ENCODE measurements around the gene RPL36A. TPM values are rescaled to one million over a fixed set of nuclear protein-coding genes. Genes with fewer than 3 reads are reported as not detected.
A peak's percentile ranks its signal among the peaks of the same experiment; 100 is the strongest.

The RPL36A gene
- total and polyA plus RNA-seq, 10 donors: 151 to 7,329 (median 2,765) TPM

DNA sequence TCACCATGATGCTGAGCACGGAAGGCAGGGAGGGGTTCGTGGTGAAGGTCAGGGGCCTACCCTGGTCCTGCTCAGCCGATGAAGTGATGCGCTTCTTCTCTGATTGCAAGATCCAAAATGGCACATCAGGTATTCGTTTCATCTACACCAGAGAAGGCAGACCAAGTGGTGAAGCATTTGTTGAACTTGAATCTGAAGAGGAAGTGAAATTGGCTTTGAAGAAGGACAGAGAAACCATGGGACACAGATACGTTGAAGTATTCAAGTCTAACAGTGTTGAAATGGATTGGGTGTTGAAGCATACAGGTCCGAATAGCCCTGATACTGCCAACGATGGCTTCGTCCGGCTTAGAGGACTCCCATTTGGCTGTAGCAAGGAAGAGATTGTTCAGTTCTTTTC, 21.2 kb downstream of the RPL36A start:
- TF ChIP-seq POLR2AphosphoS5 (IDR thresholded peaks at IDR 0.05) (no peak), POLR2A (IDR thresholded peaks at IDR 0.05) (no peak)
- TF ChIP-seq, protein P1, sequence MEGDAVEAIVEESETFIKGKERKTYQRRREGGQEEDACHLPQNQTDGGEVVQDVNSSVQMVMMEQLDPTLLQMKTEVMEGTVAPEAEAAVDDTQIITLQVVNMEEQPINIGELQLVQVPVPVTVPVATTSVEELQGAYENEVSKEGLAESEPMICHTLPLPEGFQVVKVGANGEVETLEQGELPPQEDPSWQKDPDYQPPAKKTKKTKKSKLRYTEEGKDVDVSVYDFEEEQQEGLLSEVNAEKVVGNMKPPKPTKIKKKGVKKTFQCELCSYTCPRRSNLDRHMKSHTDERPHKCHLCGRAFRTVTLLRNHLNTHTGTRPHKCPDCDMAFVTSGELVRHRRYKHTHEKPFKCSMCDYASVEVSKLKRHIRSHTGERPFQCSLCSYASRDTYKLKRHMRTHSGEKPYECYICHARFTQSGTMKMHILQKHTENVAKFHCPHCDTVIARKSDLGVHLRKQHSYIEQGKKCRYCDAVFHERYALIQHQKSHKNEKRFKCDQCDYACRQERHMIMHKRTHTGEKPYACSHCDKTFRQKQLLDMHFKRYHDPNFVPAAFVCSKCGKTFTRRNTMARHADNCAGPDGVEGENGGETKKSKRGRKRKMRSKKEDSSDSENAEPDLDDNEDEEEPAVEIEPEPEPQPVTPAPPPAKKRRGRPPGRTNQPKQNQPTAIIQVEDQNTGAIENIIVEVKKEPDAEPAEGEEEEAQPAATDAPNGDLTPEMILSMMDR (IDR thresholded peaks at IDR 0.05 in 8 of 11, conservative IDR thresholded peaks at IDR 0.05 in 3 of 11): no peak
- 74 to 86% (median 76%) methylated on average over 8 to 10 of the region's 10 CpGs for WGBS, 5 donors
- intact Hi-C loops (cut with DNase I; ENCODE audit: low total_unique reads): no loop called here

DNA sequence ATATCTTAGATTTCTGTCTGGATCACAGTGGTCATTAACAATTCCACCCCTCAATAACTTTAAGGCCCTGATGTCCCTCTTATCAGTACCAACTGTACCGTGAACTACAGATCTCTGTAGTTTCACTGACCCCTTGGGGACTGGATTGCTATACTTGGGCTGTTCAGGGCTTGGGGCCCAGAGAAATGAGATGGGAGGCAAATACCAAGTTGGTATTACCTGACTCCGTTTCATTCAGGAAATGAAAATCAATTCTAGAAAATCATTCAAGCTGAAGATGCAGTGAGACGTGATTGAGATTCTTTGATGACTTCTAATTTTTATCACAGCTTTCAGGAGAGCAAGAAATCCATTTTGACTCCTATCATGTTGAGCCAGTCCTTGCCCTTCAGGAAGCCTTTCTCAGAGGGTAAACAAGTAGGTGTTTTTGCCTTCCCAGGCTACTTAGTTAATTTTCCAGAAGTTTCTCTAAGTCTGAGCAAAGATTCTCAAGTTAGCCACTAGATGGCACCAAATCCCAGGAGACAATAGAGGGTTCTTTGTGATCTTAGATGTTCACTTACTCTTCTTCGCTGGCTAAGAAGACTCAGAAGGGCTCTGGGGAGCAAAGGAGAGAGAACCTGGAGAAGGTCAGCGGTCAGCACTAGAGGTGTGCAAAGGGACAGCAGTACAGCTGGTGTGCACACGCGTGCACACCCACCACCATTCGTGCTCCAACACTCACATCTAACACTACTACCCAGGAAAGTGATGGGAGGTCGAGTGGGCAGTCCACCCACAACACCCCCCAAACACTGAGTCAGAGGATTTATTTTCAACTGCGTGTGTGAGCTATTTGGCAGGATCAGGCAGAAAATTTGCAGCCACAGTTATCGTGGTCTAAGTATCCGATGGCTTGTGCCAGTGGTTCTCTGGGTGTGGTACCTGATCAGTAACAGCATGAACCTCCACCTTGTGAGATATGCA, 24.7 kb downstream of the RPL36A start:
- no peak for DNase-seq
- no peaks in the 10 kb centered on the region for H3K9me3 ChIP-seq
- TF ChIP-seq, protein P1 (IDR thresholded peaks at IDR 0.05 in 8 of 11, conservative IDR thresholded peaks at IDR 0.05 in 3 of 11): peak; percentile 24 to 79 (median 71)
- no peak for TF ChIP-seq POLR2AphosphoS5 (IDR thresholded peaks at IDR 0.05)
- H3K27ac ChIP-seq: peak overlapping the region in 7 of 8 donors; percentile 27 to 81 (median 53)
- peaks cover 8 to 71% (median 26%) of the 10 kb centered on the region in 6 donors for H3K4me1 ChIP-seq
- H3K4me3 ChIP-seq: no peak overlapping the region
- H3K27me3 ChIP-seq (replicated peaks in 1 of 7): peaks cover 0 to 7% (median 0%) of the 10 kb centered on the region in 7 donors
- WGBS, 5 donors: 33 to 53% (median 45%) methylated on average over 9 to 12 of the region's 12 CpGs
- intact Hi-C loops (cut with DNase I; ENCODE audit: low total_unique reads): loop anchor here (5.0 kb wide), 1 partner anchor 382 kb away; no protein-coding TSS in a partner anchor
- H3K36me3 ChIP-seq: peaks cover 0 to 33% (median 8%) of the 10 kb centered on the region in 6 donors

More for the DNA sequence above, 21.2 kb downstream of the RPL36A start:
- Histone ChIP-seq H3K27me3 (replicated peaks in 1 of 7) (no peaks in the 10 kb centered on the region), H3K4me3 (no peak overlapping the region), H3K27ac (peak overlapping the region in 4 of 8 donors; percentile 16 to 55 (median 27)), H3K9me3 (no peaks in the 10 kb centered on the region), H3K36me3 (peaks cover 0 to 33% (median 8%) of the 10 kb centered on the region in 6 donors), H3K4me1 (peaks cover 21 to 71% (median 41%) of the 10 kb centered on the region in 6 donors)
- DNase-seq: no peak

DNA sequence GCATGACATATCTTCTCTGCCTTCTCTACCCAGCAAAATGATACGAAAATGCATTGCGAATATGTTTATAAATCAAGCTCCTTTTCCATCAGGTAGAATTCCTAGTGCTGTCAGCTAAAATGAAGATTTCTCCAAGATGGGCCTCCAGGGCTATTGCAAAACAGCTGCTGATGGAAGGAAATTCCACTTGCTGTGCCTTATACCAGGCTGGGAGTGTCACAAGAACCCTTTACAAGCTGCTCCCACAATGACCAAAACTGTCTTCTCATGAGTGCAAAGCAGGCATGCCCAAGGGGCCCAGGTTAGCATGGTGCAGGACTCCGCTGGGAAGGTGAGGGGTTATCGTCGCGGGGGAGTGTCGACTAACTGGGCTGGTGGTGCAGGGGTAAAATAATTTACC, 25.9 kb downstream of the RPL36A start:
- Histone ChIP-seq H3K9me3 (no peaks in the 10 kb centered on the region), H3K36me3 (peaks cover 0 to 35% (median 8%) of the 10 kb centered on the region in 6 donors), H3K27ac (no peak overlapping the region), H3K4me1 (peaks cover 3 to 59% (median 20%) of the 10 kb centered on the region in 6 donors), H3K4me3 (no peak overlapping the region), H3K27me3 (replicated peaks in 1 of 7) (peaks cover 0 to 7% (median 0%) of the 10 kb centered on the region in 7 donors)
- intact Hi-C loops (cut with DNase I; ENCODE audit: low total_unique reads): loop anchor here (5.0 kb wide), 1 partner anchor 381 kb away; no protein-coding TSS in a partner anchor
- WGBS, 5 donors: 84 to 95% (median 90%) methylated on average over 7 of the region's 7 CpGs
- DNase-seq: no peak
- no peak for TF ChIP-seq POLR2AphosphoS5 (IDR thresholded peaks at IDR 0.05)
- TF ChIP-seq POLR2A (IDR thresholded peaks at IDR 0.05): no peak
- TF ChIP-seq, protein P1 (IDR thresholded peaks at IDR 0.05 in 8 of 11, conservative IDR thresholded peaks at IDR 0.05 in 3 of 11): no peak

DNA sequence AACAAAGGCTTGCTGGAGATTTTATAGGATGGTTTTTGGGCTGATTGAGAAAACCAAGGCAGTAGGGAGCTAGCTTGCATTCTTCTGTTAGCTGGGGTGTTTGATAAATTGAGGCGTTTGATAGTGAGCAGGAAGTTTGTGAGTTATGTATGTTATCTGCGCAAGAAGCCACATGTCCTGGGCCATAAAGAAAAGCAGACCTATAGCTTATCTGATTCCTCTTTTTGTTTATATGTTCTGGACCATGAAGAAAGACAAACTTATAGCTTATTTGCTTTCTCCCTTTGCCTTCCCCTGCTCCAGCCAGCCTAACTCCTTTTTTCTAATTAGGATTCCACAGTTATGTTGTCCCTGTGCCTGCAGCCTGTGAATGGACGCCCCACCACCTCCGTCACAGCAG, 26.4 kb downstream of the RPL36A start:
- Histone ChIP-seq H3K27ac (peak overlapping the region in 6 of 8 donors; percentile 64 to 94 (median 90)), H3K27me3 (replicated peaks in 1 of 7) (peaks cover 0 to 7% (median 0%) of the 10 kb centered on the region in 7 donors), H3K36me3 (peaks cover 0 to 30% (median 7%) of the 10 kb centered on the region in 6 donors), H3K9me3 (no peaks in the 10 kb centered on the region), H3K4me3 (peak overlapping the region in 1 of 8 donors; percentile 73), H3K4me1 (peaks cover 3 to 54% (median 15%) of the 10 kb centered on the region in 6 donors)
- TF ChIP-seq POLR2AphosphoS5 (IDR thresholded peaks at IDR 0.05) (no peak), POLR2A (IDR thresholded peaks at IDR 0.05) (peak in 1 of 3 donors; percentile 22)
- TF ChIP-seq, protein P1 (IDR thresholded peaks at IDR 0.05 in 8 of 11, conservative IDR thresholded peaks at IDR 0.05 in 3 of 11): no peak
- intact Hi-C loops (cut with DNase I; ENCODE audit: low total_unique reads): loop anchor here (5.0 kb wide), 1 partner anchor 380 kb away; no protein-coding TSS in a partner anchor
- WGBS, 5 donors: 66 to 81% (median 71%) methylated on average over 4 of the region's 4 CpGs
- no peak for DNase-seq
